ENCODE measurements around the gene CATSPER4.

CATSPER4 gene

DNA sequence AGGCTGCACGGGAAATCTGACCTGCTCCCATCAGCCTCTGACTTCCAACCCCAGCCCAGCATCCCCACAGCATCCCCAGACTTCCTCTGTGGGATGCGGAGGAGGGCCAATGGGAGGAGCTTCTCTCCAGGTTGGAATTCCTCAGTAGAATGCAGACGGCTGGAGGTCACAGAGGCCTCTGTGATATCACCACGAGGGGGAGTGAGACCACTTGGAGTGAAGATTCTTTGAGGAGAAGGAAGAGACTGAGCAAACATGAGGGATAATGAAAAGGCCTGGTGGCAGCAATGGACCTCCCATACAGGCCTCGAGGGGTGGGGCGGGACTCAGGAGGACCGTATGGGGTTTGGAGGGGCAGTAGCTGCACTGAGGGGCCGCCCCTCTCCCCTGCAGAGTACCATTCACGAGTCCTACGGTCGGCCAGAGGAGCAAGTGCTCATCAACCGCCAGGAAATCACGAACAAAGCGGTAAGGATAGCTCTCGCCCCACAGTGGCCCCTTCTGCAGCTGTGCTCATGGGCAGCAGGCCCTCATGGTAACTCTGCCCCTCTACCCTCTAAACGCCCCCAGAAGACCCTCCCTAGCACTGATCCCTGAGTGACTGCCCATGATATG is at the start of gene CATSPER4:
CATSPER4 (plus strand) TSS at position 230 of the 615 bp plus-strand sequence; CDS start at position 256, 26 bp downstream.
- no peak for ATAC-seq

DNA sequence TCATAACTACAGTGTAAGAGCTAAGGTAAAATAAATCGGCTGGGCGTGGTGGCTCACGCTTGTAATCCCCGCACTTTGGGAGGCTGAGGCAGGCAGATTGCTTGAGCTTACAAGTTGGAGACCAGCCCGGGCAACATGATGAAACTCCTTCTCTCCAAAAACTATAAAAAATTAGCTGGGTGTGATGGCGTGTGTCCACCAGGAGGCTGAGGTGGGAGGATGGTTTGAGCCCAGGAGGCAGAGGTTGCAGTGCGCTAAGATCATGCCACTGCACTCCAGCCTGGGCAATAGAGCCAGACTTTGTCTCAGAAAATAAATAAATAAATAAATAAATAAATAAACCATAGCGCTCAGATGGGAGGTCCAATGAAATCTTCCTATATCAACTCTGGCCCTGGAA is 48.2 kb upstream of the CATSPER4 start:
- ATAC-seq = no peak

DNA sequence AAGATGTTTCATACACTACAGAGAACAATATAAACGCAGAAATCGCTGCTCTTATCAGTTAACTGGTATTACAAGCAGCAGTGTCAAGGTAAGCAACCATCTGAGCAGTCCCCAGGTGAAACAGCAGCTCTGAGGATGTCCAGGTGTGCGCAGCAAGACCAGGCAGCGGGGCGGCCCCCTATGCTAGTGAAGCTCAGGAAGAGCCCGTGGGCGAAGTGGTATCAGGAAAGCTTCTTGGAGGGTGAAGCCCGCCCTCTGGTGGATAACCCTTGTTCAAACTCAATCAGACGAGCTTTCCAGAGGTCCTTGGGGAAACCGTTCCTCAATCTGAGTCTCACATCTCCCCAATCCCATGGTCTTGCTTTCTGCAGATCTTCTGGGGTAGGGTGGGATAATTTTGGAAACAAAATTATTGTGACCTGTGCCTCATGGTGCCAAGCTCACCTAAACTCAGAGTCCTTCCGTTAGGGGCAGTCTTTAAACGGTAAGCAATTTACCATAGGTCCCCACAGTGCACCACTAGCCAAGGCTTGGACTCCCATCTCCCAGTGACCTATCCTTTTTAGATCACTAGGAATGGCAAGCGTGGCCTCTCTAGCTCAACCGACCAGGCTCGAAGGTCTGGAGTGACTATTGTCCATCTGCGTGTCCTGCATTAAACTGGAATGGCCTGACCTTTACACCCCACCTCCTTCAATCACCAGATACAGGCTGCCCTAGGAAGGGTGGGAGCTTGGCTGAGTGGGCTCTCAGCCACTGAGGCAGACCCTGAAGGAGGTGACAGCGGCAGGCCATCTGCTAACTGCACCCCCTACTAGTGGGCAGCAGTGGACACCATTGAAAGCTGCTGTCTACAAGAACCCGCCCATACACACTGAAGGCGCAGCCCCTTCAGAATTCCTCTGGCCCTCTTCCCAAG is 45.1 kb upstream of the CATSPER4 start:
- ATAC-seq = peak; percentile 67 to 92

DNA sequence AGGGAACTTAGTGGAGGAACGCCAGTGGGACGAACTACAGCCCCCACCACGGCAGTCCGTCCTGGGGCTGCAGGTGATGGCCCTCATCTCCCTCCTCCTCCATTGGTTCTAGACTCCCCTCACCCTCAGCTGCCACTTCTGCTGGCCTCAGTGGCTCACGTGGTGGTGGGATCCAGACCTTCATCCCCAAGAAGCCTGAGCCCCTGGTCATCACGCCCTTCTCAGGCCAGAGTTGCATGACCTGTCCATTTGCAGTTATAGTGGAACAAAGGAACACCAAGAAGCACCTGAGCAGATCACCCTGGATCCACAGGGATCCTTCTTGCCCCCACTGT is 44.5 kb upstream of the CATSPER4 start:
- ATAC-seq = no peak

DNA sequence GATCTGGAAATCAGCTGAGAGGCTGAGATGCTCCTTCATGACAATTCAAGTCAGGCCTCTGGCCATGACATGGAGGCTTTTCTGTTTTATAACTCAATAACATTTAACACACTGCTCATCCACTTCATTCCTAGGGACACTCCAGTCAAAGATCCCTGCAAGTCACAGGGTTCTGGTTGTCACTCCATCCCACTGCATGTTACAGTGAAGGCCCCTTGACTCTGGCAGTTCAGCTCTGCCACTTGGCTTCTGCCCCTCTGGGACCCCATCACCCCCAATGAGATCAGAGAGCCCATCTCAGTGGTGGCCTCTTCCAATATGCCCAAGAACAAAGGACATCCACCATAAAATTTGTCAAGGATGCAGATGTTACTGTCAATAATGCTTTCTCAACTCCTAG is 41.5 kb upstream of the CATSPER4 start:
- no peak for ATAC-seq

DNA sequence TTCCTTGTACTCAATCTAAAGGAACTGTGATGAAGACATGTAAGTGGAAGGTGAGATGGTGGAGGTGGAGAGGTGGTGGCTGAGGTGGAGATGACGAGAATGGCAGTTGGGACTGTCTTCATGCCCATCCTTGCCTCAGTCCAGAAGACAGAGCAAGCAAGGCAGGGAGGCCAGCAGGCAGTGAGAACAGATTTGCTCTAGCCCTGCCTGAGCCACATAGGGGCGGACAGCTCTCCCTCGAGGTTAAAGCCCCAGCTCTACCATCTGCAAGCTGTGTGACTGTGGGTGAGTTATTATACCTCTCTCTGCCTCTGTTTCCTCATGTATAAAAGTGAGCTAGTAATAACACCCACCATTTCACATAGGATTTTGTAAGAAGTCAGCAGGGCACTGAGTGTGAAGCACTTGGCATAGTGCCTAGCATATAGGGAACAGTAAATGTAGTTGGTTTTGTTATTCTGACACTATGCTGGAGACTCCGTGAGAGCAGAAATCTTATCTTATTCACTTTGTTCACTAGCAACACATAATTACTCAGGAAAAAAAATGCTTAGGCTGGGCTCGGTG is 36.4 kb upstream of the CATSPER4 start:
- no peak for ATAC-seq

DNA sequence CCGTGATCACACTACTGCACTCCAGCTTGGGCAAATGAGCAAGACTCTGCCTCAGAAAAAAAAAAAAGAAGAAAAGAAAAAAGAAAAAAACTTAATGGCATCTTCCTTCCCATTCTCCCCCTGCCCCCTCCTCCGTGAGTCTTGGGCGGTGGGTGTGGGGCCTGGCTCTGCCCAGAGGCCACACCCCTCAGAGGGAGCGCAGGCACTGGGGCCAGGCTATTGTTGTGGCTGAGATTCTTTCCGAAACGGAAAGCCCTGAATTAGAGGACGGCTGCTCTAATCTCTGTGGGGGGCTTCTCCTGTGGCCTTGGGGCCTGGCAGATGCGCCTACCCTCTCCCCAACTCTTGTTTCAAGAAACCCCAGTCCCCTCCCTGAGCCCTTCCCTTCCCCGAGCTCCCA is 35.7 kb upstream of the CATSPER4 start:
- ATAC-seq = no peak

DNA sequence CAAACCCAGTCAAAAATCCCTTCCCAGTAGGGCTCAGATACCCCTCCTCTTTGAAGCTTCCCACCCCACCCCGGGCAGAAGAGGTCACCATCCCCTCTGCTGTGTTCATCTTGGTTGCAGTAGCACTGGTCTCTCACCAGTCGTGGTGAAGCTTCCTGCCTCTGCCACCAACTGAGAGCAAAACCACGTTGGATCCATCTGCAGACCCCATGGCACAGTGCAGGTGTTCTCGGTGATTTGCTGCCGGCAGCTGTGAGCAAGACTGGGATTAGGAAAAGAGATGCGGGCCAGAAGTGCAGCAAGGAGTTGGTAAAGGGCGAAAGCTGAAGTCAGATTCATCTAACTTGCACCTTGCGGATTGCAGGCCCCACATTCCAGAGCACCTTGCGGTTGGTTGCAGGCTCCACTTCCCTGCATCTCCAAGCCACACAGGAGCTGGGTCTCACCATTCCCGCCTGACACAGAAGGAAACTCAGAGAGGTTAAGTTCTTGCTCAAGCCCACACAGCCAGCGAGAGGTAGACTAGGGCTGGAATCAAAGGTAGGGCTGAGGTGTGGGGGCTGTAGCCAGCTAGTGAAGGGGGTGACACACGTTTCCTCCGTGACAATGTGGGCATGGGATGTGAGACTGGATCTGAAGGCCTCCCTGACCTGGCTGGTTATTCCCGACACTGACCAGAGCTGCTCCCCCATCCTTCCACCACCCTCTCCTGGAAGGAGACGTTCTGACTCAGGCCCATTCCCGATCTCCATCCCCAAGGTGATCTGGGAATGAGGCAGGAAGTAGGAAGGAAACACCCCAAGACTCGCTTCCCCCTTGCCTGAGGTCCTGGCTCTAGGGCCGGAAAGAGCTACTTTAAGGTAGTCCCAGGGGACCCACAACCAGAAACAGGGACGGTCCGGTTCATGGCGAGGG is 34.8 kb upstream of the CATSPER4 start:
- ATAC-seq = no peak

DNA sequence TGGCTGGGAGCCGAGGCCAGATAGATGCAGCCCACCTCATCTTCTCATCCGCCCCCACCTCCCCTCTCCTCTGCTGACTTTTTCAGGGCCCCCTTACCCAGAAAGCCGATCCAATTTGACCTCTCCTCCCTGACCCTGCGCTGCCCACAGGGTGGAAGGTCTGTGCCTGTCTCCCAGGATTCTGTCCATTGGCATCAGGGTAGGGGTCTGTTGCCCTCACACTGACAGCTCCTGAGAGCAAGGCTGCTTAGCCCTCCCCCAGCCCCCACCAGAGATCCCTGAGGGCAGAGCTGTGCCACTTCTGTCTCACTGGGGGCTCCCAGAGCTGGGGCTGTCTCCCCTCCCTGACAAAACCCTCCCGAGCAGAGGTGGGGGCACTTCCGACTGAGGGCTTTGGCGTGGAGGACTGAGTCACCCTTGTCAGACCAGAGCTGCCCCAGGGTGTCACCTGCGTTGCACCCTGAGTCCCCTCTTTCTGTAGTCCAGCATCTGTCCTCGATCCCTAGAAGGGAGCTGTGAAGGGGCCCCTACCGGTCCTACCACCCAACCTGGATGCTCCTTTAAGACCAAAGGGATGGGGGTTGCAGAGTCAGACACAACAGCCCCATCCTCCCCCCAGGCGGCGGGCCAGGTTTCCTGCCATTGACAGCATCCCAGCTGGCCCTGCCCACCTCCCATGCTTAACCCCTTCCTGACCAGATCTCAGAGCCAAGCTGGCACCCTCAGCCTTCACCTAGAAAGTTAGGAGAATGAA is 33.9 kb upstream of the CATSPER4 start:
- no peak for ATAC-seq

DNA sequence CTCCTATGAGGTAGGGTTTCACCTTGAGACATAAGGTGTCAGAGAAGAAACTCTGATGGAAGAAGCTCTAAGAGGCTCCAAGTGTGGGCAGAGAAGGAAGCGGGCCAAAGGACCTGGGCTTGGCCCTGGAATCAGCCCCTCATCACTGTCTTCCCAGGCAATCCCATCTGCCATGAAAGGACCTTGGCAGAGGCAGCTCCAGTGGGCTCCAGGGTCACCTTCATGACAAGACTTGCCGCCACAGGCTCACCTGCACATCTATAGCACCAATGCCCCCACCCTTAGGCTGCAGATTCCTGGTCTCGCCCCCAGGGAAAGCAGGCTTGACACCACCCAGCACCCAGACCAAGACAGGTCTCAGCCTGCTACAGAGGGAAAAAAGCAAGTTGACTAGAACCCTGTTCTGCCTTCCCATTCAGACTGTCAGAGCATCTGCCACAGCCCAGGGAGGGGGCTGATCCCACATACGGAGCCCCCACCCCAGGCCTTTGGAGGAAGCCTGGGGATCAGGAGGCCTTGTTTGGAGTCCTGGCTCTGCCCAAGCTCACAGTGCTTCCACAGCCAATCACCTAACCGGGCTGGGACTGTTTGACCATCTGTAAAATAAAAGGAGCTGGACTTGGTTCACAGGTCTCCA is 32.0 kb upstream of the CATSPER4 start:
- no peak for ATAC-seq

DNA sequence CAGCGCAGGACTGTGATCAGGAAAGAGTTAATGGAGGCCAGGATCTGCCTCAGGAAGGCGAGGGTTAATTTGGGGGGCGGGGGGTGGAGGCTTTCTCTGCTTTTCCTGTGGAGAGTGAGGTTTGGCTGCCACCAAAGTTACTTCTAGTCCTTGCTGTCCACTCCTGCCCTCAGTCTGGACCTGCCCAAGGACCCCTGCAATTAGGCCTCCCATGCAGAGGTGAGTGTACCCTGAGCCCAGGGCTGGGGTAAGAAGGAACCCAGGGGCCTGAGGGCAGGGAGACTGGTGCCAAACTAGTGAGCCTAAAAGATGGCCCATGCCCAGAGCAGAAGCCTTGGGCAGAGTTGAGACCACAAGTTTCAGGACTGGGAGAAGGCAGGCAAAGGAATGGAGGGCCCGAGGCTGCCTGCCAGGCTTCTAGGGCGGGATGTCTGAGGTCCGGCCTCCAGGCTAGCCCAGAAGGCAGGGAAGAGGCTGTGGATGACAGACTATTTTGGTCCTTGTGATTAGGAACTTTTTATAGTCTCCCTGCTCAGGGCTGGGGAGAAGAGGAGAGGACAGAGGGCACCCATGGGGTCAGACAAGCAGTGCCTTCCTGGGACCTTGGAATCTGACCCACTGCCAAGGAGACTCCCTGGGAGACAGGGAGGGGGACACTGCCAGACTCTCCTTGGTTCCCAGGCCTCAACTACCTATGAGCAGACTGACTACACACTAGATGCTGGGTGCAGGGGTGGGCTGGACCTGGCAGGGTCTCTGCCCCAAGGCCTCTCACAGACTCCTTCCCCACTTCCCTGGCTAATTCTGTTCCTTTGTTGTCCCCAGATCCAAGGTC is 31.3 kb upstream of the CATSPER4 start, which contains the start of gene FAM110D:
FAM110D (plus strand) TSS at position 172 of the 835 bp plus-strand sequence. CDS start 2,213 bp downstream, outside the sequence.
- ATAC-seq = no peak

DNA sequence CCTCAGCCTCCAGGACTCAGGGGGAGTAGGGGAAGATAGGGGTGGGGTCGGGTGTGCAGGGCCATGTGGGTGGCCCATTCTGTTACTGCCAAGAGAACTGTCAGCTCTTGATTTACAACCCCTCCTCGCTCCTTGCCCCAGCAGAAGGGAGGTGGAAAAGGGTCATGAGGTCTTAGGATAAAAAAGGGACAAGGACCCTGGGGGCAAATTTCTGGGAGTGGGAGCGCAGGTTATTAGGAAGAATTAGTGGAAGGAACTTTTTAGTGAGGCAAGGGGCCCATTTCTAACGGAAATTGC is 30.7 kb upstream of the CATSPER4 start:
- no peak for ATAC-seq

DNA sequence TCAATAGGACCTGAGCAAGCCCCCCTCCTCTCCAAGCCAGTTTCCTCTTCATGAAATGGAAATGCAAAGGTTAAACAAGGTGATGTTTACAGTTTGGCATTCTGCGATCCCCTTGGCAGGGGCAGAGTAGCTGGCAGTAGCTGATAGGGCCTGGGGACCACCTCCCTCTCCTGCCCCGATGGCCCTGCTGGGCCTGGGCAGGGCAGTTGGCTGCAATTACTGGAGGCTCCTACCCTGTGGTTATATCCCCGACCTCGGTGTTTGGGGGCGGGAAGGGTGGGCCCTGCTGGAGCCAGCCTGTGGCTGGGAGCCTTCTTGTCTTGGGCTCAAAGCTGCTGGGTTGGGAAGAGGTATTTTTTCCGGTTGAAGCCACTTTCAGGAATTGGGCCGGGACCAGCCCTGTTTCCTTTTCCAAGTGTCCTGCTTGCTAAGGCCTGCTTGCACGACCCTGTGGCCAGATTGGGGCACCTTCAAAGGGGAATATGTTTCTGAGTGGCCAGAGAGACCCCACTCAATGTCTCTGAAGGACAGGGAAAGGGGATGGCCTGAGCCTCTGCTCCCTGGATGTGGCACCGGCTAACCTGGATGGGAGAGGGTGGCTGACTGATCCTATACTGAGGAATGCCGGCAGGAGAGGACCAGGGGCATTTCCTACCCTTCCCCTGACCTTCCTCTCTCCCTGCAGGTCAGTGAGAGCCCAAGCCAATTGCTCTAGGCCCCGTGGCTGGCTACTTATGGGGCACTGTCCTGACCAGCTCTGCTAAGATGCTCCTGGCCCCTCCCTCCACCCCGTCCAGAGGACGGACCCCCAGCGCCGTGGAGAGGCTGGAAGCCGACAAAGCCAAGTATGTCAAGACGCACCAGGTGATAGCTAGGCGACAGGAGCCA is 29.6 kb upstream of the CATSPER4 start:
- ATAC-seq = no peak

DNA sequence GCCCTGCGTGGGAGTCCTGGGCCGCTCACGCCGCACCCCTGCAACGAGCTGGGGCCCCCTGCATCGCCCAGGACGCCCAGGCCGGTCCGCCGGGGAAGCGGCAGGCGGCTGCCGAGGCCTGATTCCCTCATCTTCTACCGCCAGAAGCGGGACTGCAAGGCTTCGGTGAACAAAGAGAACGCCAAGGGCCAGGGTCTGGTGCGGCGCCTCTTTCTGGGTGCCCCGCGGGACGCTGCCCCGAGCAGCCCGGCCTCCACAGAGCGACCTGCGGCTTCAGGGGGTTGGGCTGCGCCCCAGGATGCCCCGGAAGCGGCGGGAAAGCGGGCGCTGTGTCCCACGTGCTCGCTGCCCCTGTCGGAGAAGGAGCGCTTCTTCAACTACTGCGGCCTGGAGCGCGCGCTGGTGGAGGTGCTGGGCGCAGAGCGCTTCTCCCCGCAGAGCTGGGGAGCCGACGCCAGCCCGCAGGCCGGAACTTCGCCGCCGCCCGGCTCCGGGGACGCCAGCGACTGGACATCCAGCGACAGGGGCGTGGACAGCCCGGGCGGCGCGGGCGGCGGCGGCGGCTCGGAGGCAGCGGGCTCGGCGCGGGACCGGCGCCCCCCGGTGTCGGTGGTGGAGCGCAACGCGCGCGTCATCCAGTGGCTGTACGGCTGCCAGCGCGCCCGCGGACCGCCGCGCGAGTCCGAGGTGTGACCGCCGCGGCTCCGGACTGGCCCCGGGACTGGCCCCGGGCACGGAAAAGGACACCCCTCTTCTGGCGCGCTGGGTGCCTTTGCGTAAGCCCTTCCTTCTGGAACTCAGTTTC is 28.8 kb upstream of the CATSPER4 start:
- peak; percentile 52 to 57 for ATAC-seq

DNA sequence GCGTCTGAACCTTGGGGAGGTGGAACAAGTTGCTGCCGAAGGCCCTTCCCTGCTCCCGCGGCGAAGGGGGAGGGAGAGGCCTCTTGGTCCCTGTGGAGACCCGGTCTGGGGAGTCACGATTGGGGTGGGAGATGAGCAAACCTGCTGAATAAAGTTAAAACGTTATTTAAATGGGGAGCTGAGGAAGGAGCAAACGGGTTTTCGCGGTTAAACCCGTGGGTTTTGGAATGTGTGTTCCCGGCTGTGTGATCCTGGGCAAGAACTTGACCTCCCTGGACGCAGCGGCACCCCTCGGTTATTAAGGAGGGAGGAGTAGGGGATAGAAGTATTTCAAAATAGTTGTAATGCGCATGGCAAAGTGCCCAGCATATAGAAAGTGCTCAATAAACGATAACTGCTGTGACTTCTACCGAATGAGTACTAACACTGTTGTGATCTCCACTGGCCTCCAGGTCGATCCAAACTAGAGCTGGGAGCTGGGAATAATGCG is 28.1 kb upstream of the CATSPER4 start:
- ATAC-seq = no peak

DNA sequence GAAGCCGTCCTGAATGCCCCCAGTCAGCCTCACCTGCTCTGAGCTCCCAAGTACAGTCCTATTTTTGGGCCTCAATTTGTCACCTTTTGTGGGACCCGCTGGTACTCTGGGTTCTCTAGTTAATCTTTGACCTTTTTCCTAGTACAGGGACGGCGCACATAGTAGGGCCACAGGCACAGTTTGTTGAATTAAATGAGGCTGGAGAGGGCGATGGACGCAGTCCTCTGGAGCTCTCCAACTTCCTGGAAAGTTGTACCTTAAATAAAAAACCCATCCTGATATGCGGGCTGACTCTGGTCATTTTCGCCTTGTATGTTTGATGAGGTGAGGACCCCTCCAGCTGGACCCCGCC is 26.7 kb upstream of the CATSPER4 start:
- no peak for ATAC-seq

DNA sequence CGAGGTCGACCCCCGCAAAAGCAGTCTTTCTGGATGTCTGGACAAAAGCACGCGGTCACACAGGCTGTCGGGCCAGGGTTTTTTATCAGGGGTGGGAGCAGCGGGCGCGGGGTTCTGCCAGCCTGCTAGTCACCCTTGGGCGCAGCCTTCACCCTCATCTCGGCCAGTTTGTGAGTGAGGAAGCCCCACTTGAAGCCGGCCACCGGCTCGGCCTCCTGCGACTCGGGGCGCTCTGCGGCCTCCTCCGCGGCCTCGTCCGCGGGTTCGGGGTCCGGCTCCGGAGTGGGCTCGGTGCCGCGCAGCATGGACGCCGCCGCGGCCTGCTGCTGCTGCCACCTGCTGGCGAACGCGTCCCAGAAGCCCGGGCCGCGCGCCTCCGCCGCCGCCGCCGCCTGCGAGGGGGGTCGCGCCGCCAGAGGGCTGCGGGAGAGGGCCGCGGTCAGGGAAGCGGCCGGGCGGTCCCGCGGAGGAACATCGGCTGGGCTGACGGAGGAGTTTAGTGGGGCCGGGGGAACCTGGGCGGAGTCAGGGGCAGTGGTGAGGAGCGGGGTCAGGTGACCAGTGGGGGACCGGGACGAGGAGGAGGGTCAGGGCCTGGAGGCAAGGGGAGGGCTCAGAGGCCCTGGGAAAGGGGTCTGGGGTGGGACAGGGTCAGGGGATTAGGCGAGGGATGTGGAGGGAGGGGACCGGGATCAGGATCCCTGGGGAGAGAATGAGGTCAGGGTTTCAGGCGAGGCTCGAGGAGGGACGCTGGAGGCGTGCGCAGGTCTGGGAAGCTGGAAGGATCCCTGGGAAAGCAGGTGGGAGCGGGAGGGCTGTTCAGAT is 26.2 kb upstream of the CATSPER4 start:
- peak; percentile 66 to 69 for ATAC-seq

Measured in activated CD4-positive, CD25-positive, alpha-beta regulatory T cell treated with anti-CD3 and anti-CD28 coated beads, Interleukin-2, amount 50 U/mL, for 24 hours (primary cell).